HG02938 (cell line): ENCODE data around the gene MRPL38.

ENCODE experiments used
- ATAC-seq: cut with Tn5 transposase; IDR thresholded peaks from one replicate; pipeline ENCODE4 v1.9.1; 2021; ENCODE audit warnings: mild to moderate bottlenecking, moderate library complexity; ENCODE audit not compliant: unreplicated experiment

The MRPL38 gene

GRCh38 chr17:75920045-75920560 lies 15.4 kb upstream of the MRPL38 start:
- ATAC-seq: no peak

GRCh38 chr17:75919611-75920010 lies 14.9 kb upstream of the MRPL38 start:
- ATAC-seq: no peak

DNA sequence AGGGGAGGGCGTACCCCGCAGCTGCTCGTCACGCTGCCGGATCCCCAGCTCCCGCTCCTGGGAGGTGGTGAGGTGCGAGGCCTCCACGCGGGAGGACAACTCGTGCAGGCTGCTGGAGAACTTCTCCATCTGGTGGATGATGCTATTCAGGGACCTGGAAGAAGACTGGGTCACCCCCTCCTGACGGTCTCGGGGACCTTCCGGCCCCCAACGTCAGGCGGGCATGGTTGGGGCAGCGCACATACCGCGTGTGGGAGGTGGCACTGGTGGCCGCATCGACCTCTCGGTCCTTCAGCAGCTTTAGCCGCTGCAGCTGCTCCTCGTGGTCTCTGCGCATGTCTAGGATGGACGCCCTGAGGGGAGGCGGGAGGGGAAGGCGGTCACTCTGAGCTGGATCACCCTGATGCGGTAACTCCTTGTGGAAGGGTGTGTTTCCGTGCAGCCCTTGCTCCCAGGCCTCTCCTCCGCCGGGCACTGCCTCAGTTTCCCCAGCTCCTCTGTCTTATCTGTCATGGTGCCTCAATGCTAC lies 13.3 kb upstream of the MRPL38 start:
- no peak for ATAC-seq

- ATAC-seq: no peak
These were observed 12.6 kb upstream of the MRPL38 start for GRCh38 chr17:75917141-75917916.

- ATAC-seq: no peak
These were observed 10.6 kb upstream of the MRPL38 start for GRCh38 chr17:75915268-75915667.

- no peak for ATAC-seq
These were observed 10.1 kb upstream of the MRPL38 start for GRCh38 chr17:75914643-75915267.

DNA sequence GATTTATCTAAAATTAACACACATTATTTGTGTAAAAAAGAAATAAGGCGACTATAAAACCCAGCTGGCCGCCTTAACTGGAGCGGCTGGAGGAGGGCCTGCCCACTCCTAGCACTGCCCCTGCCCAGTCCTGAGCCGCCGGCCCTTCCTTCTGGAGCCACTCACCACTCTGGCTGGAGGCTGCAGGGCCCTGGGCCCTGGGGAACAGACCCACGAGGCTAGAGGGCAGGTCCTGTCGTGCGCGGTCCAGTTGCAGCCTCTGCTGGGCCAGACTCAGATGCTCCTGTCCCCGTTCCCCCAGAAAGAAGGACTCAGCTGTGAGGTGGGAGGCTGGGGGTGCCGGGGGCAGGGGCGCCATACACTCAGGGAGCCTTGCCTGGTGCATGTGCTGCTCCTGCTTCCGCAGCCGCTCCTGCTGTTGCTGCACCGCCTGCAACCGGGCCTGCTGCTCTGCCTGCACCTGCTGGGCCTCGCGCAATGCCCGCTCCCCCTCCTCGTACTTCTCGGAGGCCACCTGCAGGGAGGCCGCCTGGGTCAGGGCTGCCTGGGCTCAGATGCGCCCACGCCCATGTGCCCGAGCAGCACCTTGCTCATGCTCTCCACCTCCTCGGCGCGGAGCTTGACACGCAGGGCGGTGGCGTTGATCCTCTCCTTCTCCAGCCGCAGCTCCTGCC lies 9.0 kb upstream of the MRPL38 start:
- ATAC-seq: no peak

- ATAC-seq: no peak
These were observed 6.0 kb upstream of the MRPL38 start for GRCh38 chr17:75910699-75911098.

DNA sequence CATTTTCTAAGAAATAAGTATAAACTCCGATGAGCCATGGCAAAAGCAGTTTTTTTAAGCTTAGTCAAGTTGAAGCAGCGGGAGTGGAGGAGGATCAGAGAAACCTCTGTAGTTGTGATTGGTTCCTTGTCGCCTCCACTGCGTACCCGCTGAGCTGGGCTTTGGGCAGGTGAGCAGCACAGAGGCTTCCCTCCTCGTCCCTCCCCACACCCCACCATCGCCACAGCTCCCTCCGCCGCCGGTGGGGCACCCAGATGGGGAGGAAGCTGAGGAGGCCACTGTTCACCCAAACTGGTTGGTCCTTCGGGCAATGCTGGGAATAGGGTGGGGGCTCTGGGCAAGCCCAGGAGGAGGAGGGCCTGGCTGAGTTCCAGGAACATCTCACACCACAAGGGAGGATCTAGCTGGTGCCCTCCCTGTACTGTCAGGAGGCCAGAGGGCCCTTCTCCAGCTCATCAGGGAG lies 5.2 kb upstream of the MRPL38 start:
- ATAC-seq: no peak

- ATAC-seq: no peak
These were observed 4.5 kb upstream of the MRPL38 start for GRCh38 chr17:75909051-75909811.

DNA sequence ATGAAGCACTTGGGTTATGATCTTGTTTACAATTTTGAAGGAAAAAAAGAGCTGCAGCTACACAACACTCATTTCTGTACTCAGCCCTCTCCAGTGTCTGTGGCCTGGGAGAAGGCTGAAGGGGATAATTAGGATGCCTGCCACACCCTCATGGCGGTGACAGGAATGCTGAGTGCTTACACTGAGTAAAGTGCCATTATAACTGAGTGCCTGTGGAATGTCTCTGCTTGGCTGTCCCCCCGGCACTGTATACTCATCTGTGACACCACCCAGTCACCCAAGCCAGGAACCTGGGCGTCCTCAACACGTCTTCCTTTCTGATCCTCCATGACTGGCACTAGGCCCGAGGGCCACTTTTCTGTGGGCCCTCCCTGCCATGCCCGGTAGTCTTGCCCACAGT lies 3.5 kb upstream of the MRPL38 start:
- no peak for ATAC-seq

- no peak for ATAC-seq
These were observed 1.6 kb upstream of the MRPL38 start for GRCh38 chr17:75906143-75906884.

- ATAC-seq: no peak
These were observed 2.3 kb downstream of the MRPL38 start for GRCh38 chr17:75902406-75902805.

DNA sequence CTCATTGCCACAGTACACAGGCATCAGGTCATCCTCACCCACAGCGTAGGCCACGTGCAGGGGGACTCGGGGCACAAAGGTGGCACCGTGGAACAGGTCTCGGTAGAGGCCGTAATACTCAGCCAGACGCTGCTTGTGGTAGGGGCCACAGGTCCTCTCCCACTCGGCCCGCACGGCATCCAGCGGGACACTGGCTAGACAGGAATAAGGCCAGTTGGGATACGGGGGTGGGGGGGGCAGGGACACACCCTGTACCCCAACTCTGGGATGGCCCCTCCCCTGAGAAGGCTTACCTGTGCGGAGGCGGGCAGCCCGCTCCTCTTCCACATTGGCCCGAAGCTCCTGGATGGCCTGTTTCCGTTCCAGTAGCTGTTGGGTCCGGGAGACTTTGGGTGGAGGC lies 3.0 kb downstream of the MRPL38 start:
- ATAC-seq: no peak

DNA sequence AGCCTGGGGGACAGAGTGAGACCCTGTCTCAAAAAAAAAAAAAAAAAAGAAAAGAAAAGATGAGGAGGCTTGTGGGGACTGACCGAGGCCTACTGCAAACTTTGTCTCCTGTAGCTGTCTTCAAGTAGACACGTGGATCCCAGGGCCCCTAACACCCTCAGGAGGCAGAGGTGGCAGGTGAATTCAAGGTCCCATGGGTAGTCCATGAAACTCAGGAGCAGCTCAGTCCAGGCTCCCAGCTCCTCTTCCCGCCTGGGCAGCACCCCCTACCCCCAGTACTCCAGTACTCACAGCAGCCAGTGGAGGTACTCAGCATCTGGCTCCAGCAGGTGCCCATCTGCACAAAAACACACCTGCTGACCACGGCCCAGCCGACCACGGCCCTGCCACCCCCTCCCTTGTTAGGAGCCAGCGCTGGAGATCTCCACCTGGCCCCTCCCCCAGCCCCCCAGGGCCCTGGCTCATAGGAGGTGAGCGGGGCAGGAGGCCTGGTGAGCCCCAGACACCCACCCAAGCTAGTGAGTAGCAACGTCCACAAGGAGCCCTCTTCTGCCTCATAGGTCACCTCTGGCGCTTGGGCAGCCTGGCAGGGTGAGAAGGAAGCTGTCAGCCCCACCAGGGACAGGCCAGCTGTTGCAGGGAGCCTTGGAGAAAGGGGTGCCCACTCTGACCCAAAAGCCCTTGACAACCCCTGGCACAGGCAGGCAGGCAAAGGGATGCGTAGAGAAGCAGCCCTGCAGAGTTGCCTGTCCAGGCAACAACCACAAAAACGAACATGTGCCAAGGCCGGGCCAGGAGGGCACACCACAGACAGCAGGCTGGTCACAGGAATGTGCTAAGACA lies 3.8 kb downstream of the MRPL38 start:
- no peak for ATAC-seq

GRCh38 chr17:75899767-75900468 lies 4.8 kb downstream of the MRPL38 start:
- no peak for ATAC-seq

DNA sequence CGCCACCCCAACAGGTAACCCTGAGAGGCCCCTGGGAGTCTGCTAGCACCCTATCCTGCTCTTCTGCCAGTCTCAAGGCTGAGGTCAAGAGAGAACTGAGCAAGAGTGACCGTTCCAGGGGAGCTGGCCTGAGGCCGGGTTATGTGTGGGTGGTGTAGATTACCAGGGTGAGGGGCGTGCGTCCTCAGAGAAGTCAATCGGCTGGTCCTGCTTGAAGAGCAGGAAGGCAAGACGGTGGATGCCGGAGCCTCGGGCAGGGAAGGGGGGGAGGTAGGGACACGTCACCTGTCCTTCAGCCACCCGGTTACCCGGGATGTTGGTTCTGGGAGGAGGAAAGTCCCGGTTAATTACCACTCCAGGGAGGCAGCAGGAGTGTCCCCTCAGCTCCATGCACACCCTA lies 5.3 kb downstream of the MRPL38 start:
- ATAC-seq: no peak

GRCh38 chr17:75898791-75899190 lies 5.9 kb downstream of the MRPL38 start:
- no peak for ATAC-seq

GRCh38 chr17:75898065-75898464 lies 6.6 kb downstream of the MRPL38 start:
- ATAC-seq: no peak
